Fibroblast of lung (primary cell): Measurements from ENCODE around the gene THUMPD2.

ENCODE experiments used
- EZH2 ChIP-seq: IDR thresholded peaks from 2 replicates; pipeline ENCODE4 v1.5.1; 2012; ENCODE audit warnings: low read length, control low read depth, mild to moderate bottlenecking; ENCODE audit errors: missing control alignments
- TF ChIP-seq, protein P1 (sequence below), 2 donors: IDR thresholded peaks in 1 of 2; conservative IDR thresholded peaks in 1 of 2; 1 replicate in 1 of 2; 2 replicates in 1 of 2; pipeline ENCODE4 v1.5.1; 2011 to 2012; ENCODE audit warnings: low read length in 2 of 2, control low read depth in 1 of 2, inconsistent platforms in 1 of 2, low read depth in 1 of 2, mild to moderate bottlenecking in 1 of 2

GRCh38 chr2:39731546-39731945, 47.5 kb downstream of the THUMPD2 start:
- TF ChIP-seq EZH2 = no peak
- TF ChIP-seq, protein P1, sequence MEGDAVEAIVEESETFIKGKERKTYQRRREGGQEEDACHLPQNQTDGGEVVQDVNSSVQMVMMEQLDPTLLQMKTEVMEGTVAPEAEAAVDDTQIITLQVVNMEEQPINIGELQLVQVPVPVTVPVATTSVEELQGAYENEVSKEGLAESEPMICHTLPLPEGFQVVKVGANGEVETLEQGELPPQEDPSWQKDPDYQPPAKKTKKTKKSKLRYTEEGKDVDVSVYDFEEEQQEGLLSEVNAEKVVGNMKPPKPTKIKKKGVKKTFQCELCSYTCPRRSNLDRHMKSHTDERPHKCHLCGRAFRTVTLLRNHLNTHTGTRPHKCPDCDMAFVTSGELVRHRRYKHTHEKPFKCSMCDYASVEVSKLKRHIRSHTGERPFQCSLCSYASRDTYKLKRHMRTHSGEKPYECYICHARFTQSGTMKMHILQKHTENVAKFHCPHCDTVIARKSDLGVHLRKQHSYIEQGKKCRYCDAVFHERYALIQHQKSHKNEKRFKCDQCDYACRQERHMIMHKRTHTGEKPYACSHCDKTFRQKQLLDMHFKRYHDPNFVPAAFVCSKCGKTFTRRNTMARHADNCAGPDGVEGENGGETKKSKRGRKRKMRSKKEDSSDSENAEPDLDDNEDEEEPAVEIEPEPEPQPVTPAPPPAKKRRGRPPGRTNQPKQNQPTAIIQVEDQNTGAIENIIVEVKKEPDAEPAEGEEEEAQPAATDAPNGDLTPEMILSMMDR (conservative IDR thresholded peaks at IDR 0.05 in 1 of 2, IDR thresholded peaks at IDR 0.05 in 1 of 2; ENCODE audit: low read depth in 1 of 2, low read length in 2 of 2) = no peak
